Activated CD4-positive, alpha-beta T cell treated with anti-CD3 and anti-CD28 coated beads, Interleukin-2, Interleukin-4, amounts not matched to agents 100 ng/mL and 50 ng/mL, durations not matched to agents 16 hours and 8 hours (primary cell): ENCODE data around the gene RBM17.
"Not testable (repeated sequence)": the region's sequence is repeated elsewhere in the genome, so short reads cannot be mapped to it uniquely, and the experiment has no call there.

ENCODE experiments used
- DNase-seq: peaks from one replicate; pipeline ENCODE4 v3.0.0-alpha.2; 2020; ENCODE audit warnings: low spot score

The RBM17 gene, protein sequence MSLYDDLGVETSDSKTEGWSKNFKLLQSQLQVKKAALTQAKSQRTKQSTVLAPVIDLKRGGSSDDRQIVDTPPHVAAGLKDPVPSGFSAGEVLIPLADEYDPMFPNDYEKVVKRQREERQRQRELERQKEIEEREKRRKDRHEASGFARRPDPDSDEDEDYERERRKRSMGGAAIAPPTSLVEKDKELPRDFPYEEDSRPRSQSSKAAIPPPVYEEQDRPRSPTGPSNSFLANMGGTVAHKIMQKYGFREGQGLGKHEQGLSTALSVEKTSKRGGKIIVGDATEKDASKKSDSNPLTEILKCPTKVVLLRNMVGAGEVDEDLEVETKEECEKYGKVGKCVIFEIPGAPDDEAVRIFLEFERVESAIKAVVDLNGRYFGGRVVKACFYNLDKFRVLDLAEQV

DNA sequence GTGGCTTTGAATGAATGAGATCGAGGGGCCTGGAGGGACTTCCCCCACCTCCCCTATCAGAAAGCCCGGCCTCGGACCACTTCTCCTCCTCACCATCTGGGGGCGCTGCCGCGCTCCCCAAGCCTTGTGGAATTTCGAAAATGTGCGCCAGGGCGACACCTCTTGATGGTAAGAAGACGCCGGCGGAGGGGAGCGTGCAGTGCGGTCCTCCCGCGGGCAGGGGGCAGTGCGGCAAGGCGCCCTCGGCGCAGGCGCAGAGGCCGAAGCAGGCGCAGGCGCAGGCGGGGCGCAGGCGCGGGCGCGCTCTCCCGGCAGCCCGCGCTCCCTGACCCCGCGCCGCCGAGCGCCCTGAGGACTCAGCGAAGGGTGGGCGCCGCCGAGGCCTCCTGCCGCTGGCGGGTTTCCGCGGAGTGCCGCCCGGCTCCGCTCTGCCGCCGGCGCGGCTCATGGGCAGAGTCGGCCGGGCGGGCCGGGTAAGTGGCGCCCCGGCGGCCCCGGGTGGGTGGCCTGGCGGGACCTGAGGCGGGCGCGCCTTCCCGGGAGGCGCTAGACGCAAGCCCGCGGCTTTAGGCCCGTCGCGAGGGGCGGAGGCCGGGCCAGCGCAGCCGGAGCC lies at the start of gene RBM17:
TSS of gene RBM17 (plus strand) at position 314 of the 613 bp plus-strand sequence. CDS start 8,032 bp downstream, outside the sequence.
- DNase-seq: peak; percentile 98

DNA sequence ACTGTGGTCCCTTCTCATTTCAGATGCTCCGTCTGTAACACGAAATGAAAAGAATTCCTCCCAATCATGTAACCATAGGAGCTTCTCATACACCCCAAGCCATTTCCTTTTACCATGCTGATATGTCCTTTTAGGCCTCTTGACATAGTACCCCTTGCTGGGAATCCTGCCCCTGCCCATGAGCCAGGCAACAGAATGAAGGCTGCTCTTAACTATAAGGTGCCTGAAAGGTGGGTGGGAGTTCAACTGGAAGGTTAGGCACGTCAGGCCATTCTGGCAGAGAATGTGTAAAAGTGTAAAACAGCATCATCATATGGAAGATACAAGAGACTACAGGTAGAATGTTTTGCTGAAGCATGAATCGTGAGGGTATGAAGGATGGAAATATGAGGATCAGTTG lies 49.1 kb upstream of the RBM17 start:
- DNase-seq: no peak

DNA sequence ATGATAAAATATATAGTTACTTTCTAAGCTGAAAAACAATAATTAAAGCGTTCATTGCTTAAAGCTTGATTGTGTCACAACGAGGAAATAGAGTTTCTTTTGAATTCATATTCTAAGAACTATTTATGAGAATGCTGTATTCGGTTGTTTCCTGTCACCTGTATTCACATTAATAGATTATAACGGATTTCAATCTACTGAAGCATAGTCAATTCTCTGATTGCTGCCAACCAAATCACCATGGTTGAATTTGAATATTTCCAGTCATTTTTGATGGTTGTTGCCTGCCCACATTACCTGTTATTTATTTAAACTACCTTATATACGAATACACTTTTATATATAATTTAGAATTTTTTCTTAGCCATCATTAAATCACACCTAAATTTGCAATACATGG lies 48.6 kb upstream of the RBM17 start:
- DNase-seq: no peak

DNA sequence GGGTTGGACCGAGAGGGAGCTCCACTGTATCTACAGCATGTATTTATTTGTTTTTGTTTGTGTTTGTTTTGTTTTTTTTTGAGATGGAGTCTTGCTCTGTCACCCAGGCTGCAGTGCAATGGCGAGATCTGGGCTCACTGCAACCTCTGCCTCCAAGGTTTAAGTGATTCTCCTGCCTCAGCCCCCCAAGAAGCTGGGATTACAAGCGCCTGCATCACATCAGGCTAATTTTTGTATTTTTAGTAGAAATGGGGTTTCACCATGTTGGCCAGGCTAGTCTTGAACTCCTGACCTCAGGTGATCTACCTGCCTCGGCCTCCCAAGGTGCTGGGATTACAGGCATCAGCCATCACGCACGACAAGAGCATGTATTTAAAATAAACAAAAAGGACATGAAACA lies 45.5 kb upstream of the RBM17 start:
- not testable (repeated sequence) for DNase-seq

DNA sequence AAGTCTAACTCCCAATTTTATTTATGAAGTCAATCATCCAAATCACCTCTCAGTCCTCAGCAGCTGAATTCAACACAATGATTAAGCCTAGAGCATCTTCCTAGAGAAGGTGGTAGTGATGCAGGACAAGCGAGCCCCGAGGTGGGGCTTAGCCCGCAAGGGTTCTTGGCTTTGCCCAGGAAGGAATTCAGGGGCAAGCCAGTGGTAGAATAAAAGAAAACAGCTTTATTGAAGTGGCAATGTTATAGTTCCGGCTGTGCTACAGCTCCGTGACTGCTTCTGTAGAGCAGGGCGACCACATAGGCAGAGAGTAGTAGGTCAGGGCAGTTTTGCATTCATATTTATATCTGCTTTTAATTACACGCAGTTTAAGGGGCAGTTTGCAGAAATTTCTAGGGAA lies 44.8 kb upstream of the RBM17 start:
- no peak for DNase-seq

DNA sequence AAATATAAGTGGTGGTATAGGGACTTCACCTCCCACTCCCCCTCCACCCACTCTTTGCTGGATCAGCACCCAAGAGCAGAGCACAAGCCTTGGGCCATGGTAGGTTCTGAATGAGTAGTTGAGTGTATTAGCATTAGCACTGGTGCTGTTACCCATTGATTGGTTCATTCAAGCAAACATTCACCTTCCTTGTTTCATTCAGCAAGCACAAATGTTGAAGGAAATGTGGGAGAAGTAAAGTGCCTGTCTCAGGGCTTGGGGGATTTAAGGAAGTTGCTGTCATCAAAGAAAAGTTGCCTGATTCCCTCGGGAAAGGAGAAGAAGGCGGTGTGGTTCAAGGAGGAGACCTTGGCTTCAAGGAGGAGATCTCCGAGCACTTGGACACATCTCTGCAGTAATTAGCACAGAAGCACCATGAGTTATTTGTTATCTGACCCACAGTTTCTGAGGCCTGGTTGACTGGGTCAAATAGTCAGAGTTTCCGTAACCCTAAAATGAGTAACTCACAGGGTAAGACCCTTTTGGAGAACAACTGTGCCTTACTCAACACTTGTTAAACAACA lies 44.0 kb upstream of the RBM17 start:
- DNase-seq: peak; percentile 75

DNA sequence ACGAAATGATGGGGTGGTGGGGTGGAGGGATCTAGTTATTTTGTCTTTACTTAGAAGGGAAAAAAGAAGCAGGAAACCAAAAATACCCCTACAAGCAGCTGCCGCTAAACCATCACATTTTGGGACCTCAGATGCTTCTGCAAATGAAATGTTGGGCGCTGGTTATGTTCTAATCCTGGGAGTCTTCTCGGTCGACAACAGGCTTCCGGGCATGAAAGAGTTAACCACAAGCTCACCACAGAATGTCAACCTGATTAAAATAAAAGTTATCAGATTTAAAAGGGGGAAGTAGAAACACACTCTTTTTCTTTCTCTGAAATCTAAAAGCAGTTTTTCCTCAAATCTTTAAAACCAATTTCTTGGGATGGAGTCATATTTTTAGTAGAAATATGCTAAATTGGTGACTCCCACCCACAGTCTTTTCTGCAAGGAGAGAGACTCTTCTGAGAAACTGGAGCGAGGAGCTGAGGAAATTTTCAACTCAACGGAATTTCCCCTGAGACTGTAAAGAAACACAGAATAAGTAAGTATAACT lies 43.5 kb upstream of the RBM17 start:
- DNase-seq: peak; percentile 84

DNA sequence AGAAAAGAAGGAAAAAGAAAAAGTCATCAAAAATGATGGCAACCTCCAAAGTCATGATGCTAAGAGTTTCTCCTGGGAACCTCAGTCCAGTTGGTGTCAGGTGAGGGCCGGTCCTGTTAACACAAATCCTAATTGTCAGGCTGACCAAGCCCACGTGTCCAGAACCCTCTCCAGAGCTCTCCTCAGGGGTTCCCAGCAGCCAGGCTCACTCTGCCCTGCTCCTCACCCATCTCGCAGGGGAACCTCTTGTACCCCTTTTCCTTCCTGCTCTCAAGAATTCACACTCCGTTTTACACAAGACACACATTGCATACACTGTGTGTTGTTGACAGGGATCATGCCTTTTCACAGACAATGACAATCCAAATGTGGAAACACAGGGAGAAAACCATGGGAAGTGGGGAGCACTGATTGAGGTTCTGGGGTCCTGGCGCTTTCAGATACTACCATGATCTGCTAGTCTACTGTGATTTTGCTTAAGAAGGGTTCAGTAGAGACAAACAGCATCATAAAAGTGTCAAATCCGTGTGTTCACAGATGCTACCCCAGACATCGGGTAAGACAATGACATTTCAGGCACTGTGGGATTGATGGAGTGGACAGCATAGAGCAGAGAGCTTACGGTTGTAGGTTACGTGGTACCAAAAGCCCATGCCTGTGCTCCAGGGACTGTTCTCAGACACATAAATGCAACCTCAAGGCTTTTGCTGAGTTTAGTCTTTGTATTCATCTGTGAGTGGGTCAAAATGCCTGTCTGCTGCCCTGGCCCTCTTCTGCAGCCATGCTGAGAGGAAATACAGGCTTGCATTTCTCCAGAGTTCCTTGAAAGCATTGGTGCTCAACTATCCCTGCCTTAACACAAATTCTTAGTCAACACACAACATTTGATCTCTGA lies 42.7 kb upstream of the RBM17 start:
- DNase-seq: no peak

DNA sequence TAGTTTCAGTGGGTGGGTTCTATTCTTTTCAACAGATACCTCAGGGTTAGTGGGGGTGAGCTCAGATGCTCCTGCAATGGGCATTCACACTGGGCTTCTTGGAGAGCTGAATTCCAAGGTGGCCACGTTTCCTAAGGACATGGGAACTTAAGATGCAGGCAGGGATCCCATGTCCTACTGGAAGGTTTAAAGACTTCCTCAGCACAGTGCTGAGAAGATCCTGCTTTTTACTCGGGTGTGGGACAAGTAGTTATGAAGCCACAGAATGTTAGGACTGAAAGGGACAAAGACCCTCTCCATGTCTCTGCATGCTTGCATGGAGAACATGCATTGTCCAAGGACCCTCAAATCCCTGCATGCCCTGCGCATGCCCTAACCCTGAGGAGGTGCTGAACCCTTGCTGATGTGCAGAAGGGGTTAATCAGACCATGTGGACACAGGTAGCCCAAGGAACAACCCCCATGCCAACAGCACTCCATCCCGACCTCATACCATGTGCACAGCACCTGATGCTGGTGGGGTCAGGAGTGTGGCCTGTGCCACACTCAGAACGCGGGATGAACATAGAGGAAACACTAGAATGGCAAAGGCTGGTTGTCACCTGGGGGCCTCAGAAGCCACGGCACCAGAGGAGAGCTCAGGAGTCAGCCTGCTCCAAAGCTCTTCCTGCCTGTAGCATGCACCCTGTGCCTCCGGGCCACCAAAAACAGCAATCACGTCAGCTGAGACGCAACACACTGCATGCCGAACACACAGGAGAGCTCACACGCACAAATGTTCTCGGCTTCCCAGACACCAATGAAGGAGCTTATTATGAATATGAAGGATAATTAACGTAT lies 41.8 kb upstream of the RBM17 start:
- no peak for DNase-seq

DNA sequence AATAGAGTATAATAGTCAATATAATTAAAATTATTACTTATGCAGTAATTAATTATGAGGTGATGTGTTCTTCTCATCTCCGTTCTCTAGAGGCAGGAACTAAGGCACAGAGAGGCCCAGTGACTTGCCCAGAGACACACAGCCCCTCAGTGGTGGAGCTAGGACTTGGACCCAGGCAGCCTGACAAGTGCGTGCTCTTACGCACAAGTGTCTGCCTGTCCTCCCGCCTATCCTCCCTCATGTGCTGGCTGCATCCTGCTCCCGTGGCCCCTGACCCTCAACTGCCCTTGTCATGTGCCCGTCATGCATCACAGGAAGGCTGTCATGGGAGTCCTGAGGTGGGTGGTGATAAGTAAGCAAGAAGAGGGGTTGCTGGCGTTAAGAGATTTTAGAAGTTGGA lies 41.0 kb upstream of the RBM17 start:
- no peak for DNase-seq

DNA sequence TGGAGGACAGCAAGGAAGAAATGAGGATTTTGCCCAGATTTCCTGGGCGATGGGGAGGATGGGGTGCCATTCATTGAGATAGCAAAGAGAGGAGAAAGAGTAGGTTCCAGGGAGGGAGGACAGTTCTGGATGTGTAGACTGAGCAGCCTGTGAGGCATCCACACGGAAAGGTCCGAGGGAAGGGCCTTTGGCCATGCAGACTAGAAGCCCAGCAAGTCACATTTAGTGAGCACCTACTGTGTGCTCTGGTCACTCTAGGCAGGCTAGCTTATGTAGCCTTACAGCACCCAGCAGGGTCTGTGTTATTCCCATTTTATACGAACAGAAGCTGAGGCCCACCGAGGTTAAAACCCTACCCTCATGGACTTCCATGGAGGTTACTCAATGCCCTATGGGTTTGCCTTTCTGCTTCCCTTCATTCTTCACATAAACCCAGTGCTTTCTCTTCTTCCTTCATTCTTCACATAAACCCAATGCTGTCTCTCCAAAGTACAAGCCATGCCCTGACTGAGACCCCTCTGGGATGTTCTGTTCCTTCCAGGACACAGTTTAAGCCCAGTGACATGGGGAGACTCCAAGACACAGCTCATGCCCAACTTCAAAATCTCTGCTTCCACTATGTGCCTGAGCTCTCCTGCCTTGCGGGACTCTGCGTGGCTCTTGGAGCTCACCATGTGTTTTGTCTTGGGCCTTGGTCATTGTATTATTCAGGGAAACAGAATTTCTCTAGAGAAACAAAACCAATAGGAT lies 40.4 kb upstream of the RBM17 start:
- DNase-seq: no peak

DNA sequence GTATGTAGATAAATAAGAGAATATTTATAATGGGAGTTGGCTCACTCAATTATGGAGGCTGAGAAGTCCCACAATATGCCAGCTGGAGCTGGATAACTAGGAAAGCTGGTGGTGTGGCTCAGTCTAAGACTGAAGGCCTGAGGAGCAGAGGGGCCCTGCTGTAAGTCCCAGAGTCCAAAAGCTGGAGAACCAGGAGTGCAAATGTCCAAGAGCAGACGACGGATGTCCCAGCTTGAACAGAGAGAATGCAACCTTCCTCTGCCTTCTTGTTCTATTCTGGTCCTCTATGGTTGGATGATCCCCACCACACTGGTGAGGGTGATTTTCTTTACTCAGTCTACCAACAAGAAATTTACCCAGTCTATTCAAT lies 39.8 kb upstream of the RBM17 start:
- no peak for DNase-seq

DNA sequence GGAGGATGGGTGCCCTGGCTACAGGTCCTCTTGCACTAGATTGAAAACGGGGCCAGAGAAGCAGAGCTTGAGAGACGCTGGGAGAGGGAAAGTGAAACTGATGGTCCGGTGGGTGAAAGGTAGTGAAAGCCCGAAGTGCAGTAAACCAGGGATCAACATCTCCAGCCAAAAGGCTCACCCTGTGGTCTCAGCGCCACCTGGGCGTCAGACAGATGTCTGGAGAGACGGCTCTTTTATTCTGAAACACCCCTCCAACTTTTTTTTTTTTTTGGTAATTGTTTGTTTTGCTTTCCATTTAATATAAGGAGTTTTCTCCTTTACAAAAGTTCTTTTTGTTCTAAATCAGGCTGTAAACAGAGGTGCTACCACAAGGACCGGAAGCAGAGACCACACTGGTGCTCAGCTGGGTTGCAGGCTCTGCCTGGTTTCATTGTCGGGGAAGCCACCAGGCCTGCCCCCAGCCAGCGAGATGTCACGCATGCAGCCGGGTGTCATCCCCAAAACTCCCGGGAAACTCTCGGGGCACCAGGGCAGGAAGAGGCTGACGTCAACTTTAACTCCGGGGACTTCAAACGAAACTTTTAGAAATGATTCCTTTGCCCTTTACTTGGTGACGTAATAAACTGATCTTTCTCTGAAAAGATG lies 37.9 kb upstream of the RBM17 start:
- peak; percentile 95 for DNase-seq

DNA sequence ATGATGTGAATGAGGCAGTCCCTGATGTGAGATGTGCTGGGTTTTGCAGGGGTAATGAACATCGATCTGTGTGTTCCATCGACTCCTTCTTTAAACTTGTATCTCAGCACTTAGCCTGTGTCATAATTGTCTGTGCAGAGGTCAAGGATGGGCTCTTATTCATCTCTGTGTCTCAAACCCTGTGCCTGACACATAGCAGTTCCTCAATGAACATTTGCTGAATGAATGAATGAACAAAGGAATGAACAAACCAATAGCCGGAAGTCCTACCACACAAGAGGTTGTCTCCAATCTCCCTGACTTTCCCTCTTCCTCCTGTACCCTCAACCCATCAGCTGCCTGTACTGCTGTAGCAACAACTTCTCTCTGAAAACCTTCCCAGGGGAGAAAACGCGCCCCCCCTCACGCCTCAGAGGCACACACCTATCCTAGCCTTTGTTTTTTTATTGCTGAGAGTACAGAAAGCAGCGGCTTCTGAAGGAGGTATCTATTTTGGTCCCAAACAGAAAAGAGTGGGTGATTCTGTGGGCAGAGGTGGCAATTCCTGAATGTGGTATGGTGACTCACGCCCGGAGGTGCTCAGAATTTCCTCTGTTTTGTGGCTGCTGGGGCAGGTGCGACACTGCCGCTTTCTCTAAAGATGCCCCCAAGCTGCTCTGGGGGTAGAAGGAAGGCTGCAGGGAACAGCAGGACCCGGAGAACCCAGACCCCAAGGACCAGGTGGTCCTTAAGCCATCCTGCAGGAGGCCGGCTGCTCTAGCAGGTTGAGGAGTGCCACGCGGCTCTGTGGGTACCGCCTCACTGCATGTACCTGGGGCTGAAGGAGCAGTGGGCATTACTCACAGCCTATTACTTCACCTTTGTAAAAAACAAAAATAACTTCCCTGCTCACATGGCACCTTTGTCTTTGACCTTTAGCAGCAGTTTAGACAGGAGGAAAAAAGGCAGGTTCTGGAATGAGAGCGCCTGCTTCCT lies 36.3 kb upstream of the RBM17 start:
- peak; percentile 89 for DNase-seq

DNA sequence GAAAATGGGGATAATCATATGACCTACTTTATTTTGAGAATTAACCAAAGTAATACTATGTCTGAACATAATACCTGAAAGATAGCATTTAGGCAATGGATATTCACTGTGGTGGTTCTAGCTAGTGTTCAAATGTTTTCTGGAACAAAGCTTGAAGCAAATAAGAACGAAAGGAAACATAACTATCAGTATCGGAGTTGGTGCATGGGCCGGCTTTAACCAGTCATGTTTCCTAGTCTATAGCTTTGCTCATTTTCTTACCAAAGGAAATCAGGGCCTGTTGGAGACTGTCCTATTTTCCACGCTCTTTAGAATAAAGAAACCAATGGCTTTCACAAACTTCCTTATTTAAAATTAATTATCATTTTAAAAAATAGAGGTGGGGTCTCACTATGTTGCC lies 35.5 kb upstream of the RBM17 start:
- no peak for DNase-seq

DNA sequence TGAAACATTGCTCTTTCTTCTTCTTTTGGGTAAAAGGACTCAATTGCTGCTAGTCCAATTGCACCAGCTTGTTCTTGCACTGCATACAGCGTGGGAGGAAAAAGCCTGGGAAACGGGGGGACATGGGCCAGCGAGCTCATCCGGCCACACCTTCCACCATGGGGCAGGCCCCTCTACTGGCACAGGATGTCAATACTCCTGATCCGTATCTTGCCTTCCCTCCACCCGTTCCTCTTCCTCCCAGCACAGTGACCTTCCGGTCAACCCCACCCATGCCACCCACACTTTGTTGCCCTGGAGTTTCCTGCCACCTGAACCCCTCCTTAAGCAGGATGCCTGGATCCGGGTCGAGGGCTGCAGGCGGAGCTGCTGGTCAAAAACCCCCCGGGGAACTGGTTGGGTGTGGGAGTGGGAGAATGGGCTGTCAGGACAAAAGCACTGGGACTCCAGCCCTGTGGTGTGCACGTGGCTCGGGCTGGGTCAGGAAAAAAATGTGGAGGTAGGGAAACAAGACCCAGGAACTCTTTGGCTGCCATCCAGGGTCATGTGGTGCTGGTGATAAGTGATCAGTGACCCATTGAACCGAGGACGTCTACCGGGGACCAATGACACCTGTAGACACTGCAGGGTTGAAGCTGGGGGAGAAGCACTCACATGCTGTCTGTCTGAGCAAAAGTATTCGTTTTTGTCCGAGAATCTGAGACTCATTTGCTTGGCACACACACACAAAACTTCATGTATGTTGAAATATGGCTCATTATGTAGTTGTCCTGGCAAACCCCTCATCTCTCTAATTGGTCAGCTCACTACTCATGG lies 34.8 kb upstream of the RBM17 start:
- no peak for DNase-seq

DNA sequence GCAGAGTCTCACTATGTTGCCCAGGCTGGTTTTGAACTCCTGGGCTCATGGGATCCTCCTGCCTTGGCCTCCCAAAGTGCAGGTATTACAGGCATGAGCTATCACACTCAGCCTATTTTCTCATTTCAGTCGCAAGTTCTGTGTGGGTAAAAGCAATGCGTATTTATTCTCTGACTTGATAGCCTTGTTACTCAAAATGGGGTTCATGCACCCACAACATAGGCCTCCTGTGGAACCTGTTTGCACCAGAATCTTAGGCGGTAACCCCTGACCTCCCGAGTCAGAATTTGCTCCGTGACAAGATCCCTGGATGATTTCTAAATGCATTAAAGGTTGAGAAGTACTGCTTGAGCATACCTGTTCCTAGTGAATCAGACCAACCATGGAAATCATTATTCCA lies 34.0 kb upstream of the RBM17 start:
- DNase-seq: no peak

DNA sequence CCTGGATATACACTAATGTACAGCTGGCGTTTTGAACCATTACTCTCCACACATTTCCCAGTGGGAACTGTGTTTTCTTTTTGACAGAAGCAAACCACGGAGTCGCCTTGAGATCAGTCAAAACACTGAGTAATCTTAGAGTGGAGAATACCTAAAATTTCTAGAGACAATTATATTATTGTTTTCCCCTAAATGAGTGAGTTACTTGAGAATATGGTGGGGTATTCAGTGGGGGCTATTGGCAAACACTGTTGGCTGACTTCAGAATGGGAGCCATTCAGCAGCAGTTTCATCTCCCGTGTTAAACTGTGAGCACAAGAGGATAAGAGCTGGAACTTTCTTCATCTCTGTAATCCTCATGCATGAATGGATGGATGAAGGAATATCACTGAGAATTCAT lies 32.9 kb upstream of the RBM17 start:
- no peak for DNase-seq
